Astrocyte (in vitro differentiated cells and primary cell): ENCODE data around the gene CPSF6.

Source experiments
- EZH2 ChIP-seq: IDR thresholded peaks from 2 replicates; pipeline ENCODE4 v1.6.1; 2012; ENCODE audit warnings: mild to moderate bottlenecking, low read length, inconsistent platforms; ENCODE audit not compliant: insufficient read depth
- TF ChIP-seq, protein P1 (sequence below): IDR thresholded peaks from 2 replicates; pipeline ENCODE4 v1.5.1; 2011; ENCODE audit warnings: low read depth, mild to moderate bottlenecking, inconsistent platforms, low read length, moderate library complexity; ENCODE audit not compliant: insufficient read depth

DNA sequence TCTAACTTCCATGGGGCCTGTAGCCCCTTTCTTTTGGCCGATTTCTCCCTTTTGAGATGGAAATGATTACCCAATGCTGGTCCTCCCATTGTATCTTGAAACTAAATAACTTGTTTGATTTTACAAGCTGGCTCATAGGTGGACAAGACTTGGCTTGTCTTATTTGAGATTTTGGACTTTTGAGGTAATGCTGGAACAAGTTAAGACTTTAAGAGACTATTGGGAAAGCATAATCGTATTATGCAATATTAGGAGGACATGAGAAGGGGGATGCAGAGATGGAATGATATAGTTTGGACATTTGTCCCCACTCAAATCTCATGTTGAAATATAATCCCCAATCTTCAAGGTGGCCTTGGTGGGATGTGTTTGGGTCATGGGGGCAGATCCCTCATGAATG, 59.6 kb downstream of the CPSF6 start:
- TF ChIP-seq EZH2 = no peak
- TF ChIP-seq, protein P1, sequence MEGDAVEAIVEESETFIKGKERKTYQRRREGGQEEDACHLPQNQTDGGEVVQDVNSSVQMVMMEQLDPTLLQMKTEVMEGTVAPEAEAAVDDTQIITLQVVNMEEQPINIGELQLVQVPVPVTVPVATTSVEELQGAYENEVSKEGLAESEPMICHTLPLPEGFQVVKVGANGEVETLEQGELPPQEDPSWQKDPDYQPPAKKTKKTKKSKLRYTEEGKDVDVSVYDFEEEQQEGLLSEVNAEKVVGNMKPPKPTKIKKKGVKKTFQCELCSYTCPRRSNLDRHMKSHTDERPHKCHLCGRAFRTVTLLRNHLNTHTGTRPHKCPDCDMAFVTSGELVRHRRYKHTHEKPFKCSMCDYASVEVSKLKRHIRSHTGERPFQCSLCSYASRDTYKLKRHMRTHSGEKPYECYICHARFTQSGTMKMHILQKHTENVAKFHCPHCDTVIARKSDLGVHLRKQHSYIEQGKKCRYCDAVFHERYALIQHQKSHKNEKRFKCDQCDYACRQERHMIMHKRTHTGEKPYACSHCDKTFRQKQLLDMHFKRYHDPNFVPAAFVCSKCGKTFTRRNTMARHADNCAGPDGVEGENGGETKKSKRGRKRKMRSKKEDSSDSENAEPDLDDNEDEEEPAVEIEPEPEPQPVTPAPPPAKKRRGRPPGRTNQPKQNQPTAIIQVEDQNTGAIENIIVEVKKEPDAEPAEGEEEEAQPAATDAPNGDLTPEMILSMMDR = no peak
